GM12891 (cell line): ENCODE data around the gene TNS1.

Experiments used
- POLR2A ChIP-seq: IDR thresholded peaks from 2 replicates; pipeline ENCODE4 v1.6.1; 2011; ENCODE audit warnings: low read depth, low read length, control low read depth
- POLR2AphosphoS5 ChIP-seq: IDR thresholded peaks from 2 replicates; pipeline ENCODE4 v1.6.1; 2011; ENCODE audit warnings: low read depth, low read length, control low read depth
- TAF1 ChIP-seq: IDR thresholded peaks from 2 replicates; pipeline ENCODE4 v1.6.1; 2011; ENCODE audit warnings: low read depth, low read length, control low read depth

GRCh38 chr2:217900780-217901360 is 101.9 kb downstream of the TNS1 start:
- TF ChIP-seq POLR2A (no peak), POLR2AphosphoS5 (no peak), TAF1 (no peak)
